Large intestine (tissue), 3 donors: Measurements from ENCODE around the gene WLS. TPM values are rescaled to one million over a fixed set of nuclear protein-coding genes. Genes with fewer than 3 reads are reported as not detected.
"Not testable (repeated sequence)": the region's sequence is repeated elsewhere in the genome, so short reads cannot be mapped to it uniquely, and the experiment has no call there.

Experiments
- DNase-seq, 2 donors: peaks; one replicate each; pipeline versions ENCODE4 v3.0.0 to v3.0.0-alpha.2; 2013
- H3K27ac ChIP-seq: one replicate; pipeline ENCODE4 v1.5.1; 2013; ENCODE audit warnings: low read length
- H3K27me3 ChIP-seq: 2 replicates; pipeline ENCODE4 v1.6.1; 2013; ENCODE audit warnings: low read length; ENCODE audit not compliant: control insufficient read depth, insufficient read depth
- H3K36me3 ChIP-seq: 2 replicates; pipeline ENCODE4 v1.6.1; 2013; ENCODE audit warnings: low read length; ENCODE audit not compliant: control insufficient read depth, insufficient read depth
- H3K4me1 ChIP-seq: one replicate; pipeline ENCODE4 v1.6.1; 2013; ENCODE audit warnings: low read length; ENCODE audit not compliant: control insufficient read depth, insufficient read depth
- H3K4me3 ChIP-seq: one replicate; pipeline ENCODE4 v1.5.1; 2013; ENCODE audit warnings: low read length
- H3K9me3 ChIP-seq: one replicate; pipeline ENCODE4 v1.6.1; 2013; ENCODE audit warnings: mild to moderate bottlenecking, low read depth, low read length, moderate library complexity; ENCODE audit not compliant: control insufficient read depth
- WGBS: methylation state at CpG from one replicate; pipeline ENCODE4 v1.1.5; 2013; ENCODE audit warnings: low lambda C conversion rate; ENCODE audit not compliant: insufficient coverage; 5-methylcytosine and 5-hydroxymethylcytosine counted together
- polyA plus RNA-seq: library from polyadenylated mRNA; unstranded; fragments of 120-200 nt; gene quantifications from one replicate; pipeline ENCODE4 v1.2.1, GENCODE V29; 2013

WLS gene
- polyA plus RNA-seq, 1 donor: 63.3 TPM

- Histone ChIP-seq H3K4me3 (no peak overlapping the region), H3K9me3 (no peaks in the 10 kb centered on the region), H3K27ac (no peak overlapping the region), H3K4me1 (no peaks in the 10 kb centered on the region), H3K27me3 (no peaks in the 10 kb centered on the region), H3K36me3 (no peaks in the 10 kb centered on the region)
- WGBS: 82% methylated on average over 3 of the region's 4 CpGs
- no peak for DNase-seq
Measured at GRCh38 chr1:68268896-68269483, 36.7 kb upstream of the WLS start.

- not testable (repeated sequence) for H3K27me3 ChIP-seq, H3K27ac ChIP-seq, H3K4me3 ChIP-seq, DNase-seq, H3K4me1 ChIP-seq, H3K9me3 ChIP-seq, H3K36me3 ChIP-seq
- WGBS: no CpG with 5 or more reads among the region's 5 CpGs
Measured at GRCh38 chr1:68256824-68257223, 24.5 kb upstream of the WLS start.

GRCh38 chr1:68255301-68255700, 23.0 kb upstream of the WLS start:
- no peak for DNase-seq
- Histone ChIP-seq H3K27ac (no peak overlapping the region), H3K36me3 (no peaks in the 10 kb centered on the region), H3K4me1 (no peaks in the 10 kb centered on the region), H3K27me3 (no peaks in the 10 kb centered on the region), H3K9me3 (no peaks in the 10 kb centered on the region), H3K4me3 (no peak overlapping the region)
- WGBS: 100% methylated on average over 1 of the region's 3 CpGs

GRCh38 chr1:68254667-68255226, 22.4 kb upstream of the WLS start:
- Histone ChIP-seq H3K36me3 (no peaks in the 10 kb centered on the region), H3K9me3 (no peaks in the 10 kb centered on the region), H3K4me1 (no peaks in the 10 kb centered on the region), H3K27me3 (no peaks in the 10 kb centered on the region), H3K4me3 (no peak overlapping the region), H3K27ac (no peak overlapping the region)
- no peak for DNase-seq
- 79% methylated on average over 2 of the region's 3 CpGs for WGBS

- no peak for DNase-seq
- Histone ChIP-seq H3K4me3 (no peak overlapping the region), H3K4me1 (no peaks in the 10 kb centered on the region), H3K27ac (no peak overlapping the region), H3K27me3 (no peaks in the 10 kb centered on the region), H3K36me3 (no peaks in the 10 kb centered on the region), H3K9me3 (no peaks in the 10 kb centered on the region)
- 100% methylated on average over 1 of the region's 2 CpGs for WGBS
Measured at GRCh38 chr1:68237040-68237439, 4.7 kb upstream of the WLS start.

GRCh38 chr1:68234094-68234493, 1.8 kb upstream of the WLS start:
- Histone ChIP-seq H3K4me3 (no peak overlapping the region), H3K27me3 (no peaks in the 10 kb centered on the region), H3K27ac (no peak overlapping the region), H3K9me3 (peaks cover 2% of the 10 kb centered on the region), H3K4me1 (no peaks in the 10 kb centered on the region), H3K36me3 (no peaks in the 10 kb centered on the region)
- no CpG with 5 or more reads among the region's 2 CpGs for WGBS
- no peak for DNase-seq

GRCh38 chr1:68233202-68233601, 879 bp upstream of the WLS start:
- no peaks in the 10 kb centered on the region for H3K4me1 ChIP-seq
- H3K9me3 ChIP-seq: peaks cover 2% of the 10 kb centered on the region
- no peaks in the 10 kb centered on the region for H3K36me3 ChIP-seq
- no CpG with 5 or more reads among the region's 1 CpG for WGBS
- no peaks in the 10 kb centered on the region for H3K27me3 ChIP-seq
- no peak overlapping the region for H3K27ac ChIP-seq
- no peak overlapping the region for H3K4me3 ChIP-seq
- DNase-seq: no peak

GRCh38 chr1:68231627-68232288, 565 bp downstream of the WLS start:
- Histone ChIP-seq H3K36me3 (peaks cover 3% of the 10 kb centered on the region), H3K4me3 (peak overlapping the region; percentile 62), H3K27me3 (no peaks in the 10 kb centered on the region), H3K4me1 (no peaks in the 10 kb centered on the region), H3K9me3 (peaks cover 2% of the 10 kb centered on the region), H3K27ac (peak overlapping the region; percentile 54)
- 0% methylated on average over 1 of the region's 31 CpGs for WGBS
- peak; percentile 44 to 72 for DNase-seq

- H3K36me3 ChIP-seq: peaks cover 3% of the 10 kb centered on the region
- no CpG with 5 or more reads among the region's 62 CpGs for WGBS
- H3K27ac ChIP-seq: peak overlapping the region; percentile 54
- peaks cover 2% of the 10 kb centered on the region for H3K9me3 ChIP-seq
- no peaks in the 10 kb centered on the region for H3K27me3 ChIP-seq
- H3K4me1 ChIP-seq: no peaks in the 10 kb centered on the region
- DNase-seq: peak in 1 of 2 donors; percentile 48
- H3K4me3 ChIP-seq: peak overlapping the region; percentile 62
Measured at GRCh38 chr1:68230901-68231626, 1.3 kb downstream of the WLS start.

GRCh38 chr1:68230484-68230802, 1.9 kb downstream of the WLS start:
- Histone ChIP-seq H3K4me1 (no peaks in the 10 kb centered on the region), H3K9me3 (peaks cover 2% of the 10 kb centered on the region), H3K27me3 (no peaks in the 10 kb centered on the region), H3K27ac (peak overlapping the region; percentile 54), H3K4me3 (peak overlapping the region; percentile 62), H3K36me3 (peaks cover 3% of the 10 kb centered on the region)
- peak in 1 of 2 donors; percentile 40 for DNase-seq
- 60% methylated on average over 1 of the region's 7 CpGs for WGBS
